ENCODE data around the gene CPNE4. TPM values are rescaled to one million over a fixed set of nuclear protein-coding genes. Genes with fewer than 3 reads are reported as not detected.

The CPNE4 gene
- total RNA-seq, 1 experiment from 2014 or later = 5.7 TPM

GRCh38 chr3:131560795-131561194 lies 474.0 kb downstream of the CPNE4 start:
- BruUV-seq (replicated peaks) = no TSS peak
- intact Hi-C loops (cut with micrococcal nuclease; ENCODE audit: unreplicated experiment) = no loop called here
- Histone ChIP-seq H3K27ac (ENCODE audit: low read depth, low read length, poor library complexity, severe bottlenecking) (no peak overlapping the region), H3K4me1 (ENCODE audit: insufficient read depth, low read length, poor library complexity, severe bottlenecking) (peaks cover 7% of the 10 kb centered on the region), H3K27me3 (replicated peaks; ENCODE audit: insufficient read depth, low read depth, low read length, poor library complexity) (no peaks in the 10 kb centered on the region), H3K9me3 (ENCODE audit: low read depth, low read length, poor library complexity, severe bottlenecking) (no peaks in the 10 kb centered on the region), H3K4me3 (ENCODE audit: low read depth, low read length, poor library complexity, severe bottlenecking) (no peak overlapping the region), H3K36me3 (ENCODE audit: insufficient read depth, low read length, poor library complexity, severe bottlenecking) (no peaks in the 10 kb centered on the region)
- no peak for DNase-seq (ENCODE audit: low spot score)
- POLR2A ChIA-PET (ENCODE audit: low non-redundant PET) = no interaction called here
- CTCF ChIA-PET = no interaction called here
- TF ChIP-seq, protein P1, sequence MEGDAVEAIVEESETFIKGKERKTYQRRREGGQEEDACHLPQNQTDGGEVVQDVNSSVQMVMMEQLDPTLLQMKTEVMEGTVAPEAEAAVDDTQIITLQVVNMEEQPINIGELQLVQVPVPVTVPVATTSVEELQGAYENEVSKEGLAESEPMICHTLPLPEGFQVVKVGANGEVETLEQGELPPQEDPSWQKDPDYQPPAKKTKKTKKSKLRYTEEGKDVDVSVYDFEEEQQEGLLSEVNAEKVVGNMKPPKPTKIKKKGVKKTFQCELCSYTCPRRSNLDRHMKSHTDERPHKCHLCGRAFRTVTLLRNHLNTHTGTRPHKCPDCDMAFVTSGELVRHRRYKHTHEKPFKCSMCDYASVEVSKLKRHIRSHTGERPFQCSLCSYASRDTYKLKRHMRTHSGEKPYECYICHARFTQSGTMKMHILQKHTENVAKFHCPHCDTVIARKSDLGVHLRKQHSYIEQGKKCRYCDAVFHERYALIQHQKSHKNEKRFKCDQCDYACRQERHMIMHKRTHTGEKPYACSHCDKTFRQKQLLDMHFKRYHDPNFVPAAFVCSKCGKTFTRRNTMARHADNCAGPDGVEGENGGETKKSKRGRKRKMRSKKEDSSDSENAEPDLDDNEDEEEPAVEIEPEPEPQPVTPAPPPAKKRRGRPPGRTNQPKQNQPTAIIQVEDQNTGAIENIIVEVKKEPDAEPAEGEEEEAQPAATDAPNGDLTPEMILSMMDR (conservative IDR thresholded peaks at IDR 0.05; ENCODE audit: low read depth, low read length) = no peak
- no peak for TF ChIP-seq EZH2 (IDR thresholded peaks at IDR 0.05; ENCODE audit: borderline replicate concordance, low read depth, low read length, poor library complexity, severe bottlenecking)

DNA sequence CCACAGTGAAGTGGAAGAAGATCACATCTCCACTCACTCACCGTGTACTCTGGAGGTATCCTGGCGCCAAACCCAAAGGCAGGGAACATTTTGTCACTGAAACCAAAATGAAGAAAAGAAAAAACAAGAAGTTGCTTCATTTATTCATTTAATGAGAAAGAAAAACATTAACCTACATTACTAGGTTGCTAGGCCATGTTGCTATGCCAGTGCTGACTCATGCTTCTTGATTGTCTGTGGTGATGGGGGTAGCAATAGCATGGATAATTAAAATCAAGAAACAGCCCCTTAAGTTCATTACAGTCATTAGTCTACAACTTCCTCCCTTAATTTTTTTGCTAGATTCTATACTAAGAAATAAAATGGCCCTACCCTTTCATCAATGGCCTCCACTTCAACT lies 479.4 kb downstream of the CPNE4 start:
- Histone ChIP-seq H3K36me3 (ENCODE audit: insufficient read depth, low read length, poor library complexity, severe bottlenecking) (no peaks in the 10 kb centered on the region), H3K27me3 (replicated peaks; ENCODE audit: insufficient read depth, low read depth, low read length, poor library complexity) (no peaks in the 10 kb centered on the region), H3K4me1 (ENCODE audit: insufficient read depth, low read length, poor library complexity, severe bottlenecking) (no peaks in the 10 kb centered on the region), H3K4me3 (ENCODE audit: low read depth, low read length, poor library complexity, severe bottlenecking) (no peak overlapping the region), H3K9me3 (ENCODE audit: low read depth, low read length, poor library complexity, severe bottlenecking) (no peaks in the 10 kb centered on the region), H3K27ac (ENCODE audit: low read depth, low read length, poor library complexity, severe bottlenecking) (no peak overlapping the region)
- POLR2A ChIA-PET (ENCODE audit: low non-redundant PET) = no interaction called here
- CTCF ChIA-PET = no interaction called here
- TF ChIP-seq, protein P1 (conservative IDR thresholded peaks at IDR 0.05; ENCODE audit: low read depth, low read length) = no peak
- no peak for TF ChIP-seq EZH2 (IDR thresholded peaks at IDR 0.05; ENCODE audit: borderline replicate concordance, low read depth, low read length, poor library complexity, severe bottlenecking)
- intact Hi-C loops (cut with micrococcal nuclease; ENCODE audit: unreplicated experiment) = loop anchor here (10.0 kb wide), 1 partner anchor 629 kb away; no protein-coding TSS in a partner anchor
- no peak for DNase-seq (ENCODE audit: low spot score)
- no TSS peak for BruUV-seq (replicated peaks)

DNA sequence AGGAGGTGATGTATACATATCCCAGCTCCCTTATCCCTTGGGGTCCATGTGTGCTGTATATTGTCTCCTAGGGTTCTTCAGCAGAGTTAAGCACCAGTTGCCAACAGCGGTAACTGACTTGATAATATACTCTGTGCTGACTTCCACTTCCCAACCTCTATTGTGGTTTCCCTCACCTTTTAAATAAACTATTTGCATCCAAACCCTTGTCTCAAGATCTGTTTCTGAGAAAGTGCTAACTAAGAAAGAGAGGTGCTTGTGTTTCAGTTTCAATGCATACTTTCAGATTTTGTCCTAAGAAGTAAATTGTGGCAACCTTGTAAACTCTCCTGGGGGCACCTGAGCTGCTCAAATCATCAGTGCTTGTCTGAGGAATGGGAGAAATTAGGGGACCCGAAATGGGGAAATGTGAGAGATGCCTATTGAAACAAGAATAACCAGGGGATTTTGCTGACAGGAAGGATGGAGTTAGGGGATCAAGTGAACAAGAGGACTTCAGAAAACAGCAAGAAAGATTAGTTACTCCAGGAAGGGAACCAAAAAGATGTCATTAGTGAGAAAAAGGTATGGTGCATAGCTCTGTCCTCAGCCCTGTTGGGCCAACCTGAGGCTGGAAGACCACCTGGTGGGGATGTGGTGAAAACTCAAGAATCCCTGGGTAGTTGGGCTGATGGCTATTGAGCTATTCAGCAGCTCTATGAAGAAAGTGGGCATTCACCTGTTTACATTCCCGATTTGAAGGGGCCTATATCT lies 481.1 kb downstream of the CPNE4 start:
- ChIA-PET CTCF (no interaction called here), POLR2A (ENCODE audit: low non-redundant PET) (no interaction called here)
- no peak for DNase-seq (ENCODE audit: low spot score)
- Histone ChIP-seq H3K36me3 (ENCODE audit: insufficient read depth, low read length, poor library complexity, severe bottlenecking) (no peaks in the 10 kb centered on the region), H3K9me3 (ENCODE audit: low read depth, low read length, poor library complexity, severe bottlenecking) (no peaks in the 10 kb centered on the region), H3K4me3 (ENCODE audit: low read depth, low read length, poor library complexity, severe bottlenecking) (no peak overlapping the region), H3K27ac (ENCODE audit: low read depth, low read length, poor library complexity, severe bottlenecking) (no peak overlapping the region), H3K4me1 (ENCODE audit: insufficient read depth, low read length, poor library complexity, severe bottlenecking) (no peaks in the 10 kb centered on the region), H3K27me3 (replicated peaks; ENCODE audit: insufficient read depth, low read depth, low read length, poor library complexity) (no peaks in the 10 kb centered on the region)
- BruUV-seq (replicated peaks) = no TSS peak
- intact Hi-C loops (cut with micrococcal nuclease; ENCODE audit: unreplicated experiment) = loop anchor here (10.0 kb wide), 1 partner anchor 631 kb away; no protein-coding TSS in a partner anchor
- no peak for TF ChIP-seq EZH2 (IDR thresholded peaks at IDR 0.05; ENCODE audit: borderline replicate concordance, low read depth, low read length, poor library complexity, severe bottlenecking)
- TF ChIP-seq, protein P1 (conservative IDR thresholded peaks at IDR 0.05; ENCODE audit: low read depth, low read length) = no peak

Measured in A673 (cell line).